IMR-90 (cell line): ENCODE data around the gene DCUN1D4. TPM values are rescaled to one million over a fixed set of nuclear protein-coding genes. Genes with fewer than 3 reads are reported as not detected.
A peak's percentile ranks its signal among the peaks of the same experiment; 100 is the strongest.

Experiments used
- ATAC-seq: fragments of 200-7000 bp; cut with Tn5 transposase; 2 replicates; pipeline ENCODE4 v1.9.1; 2020; ENCODE audit warnings: low read depth, mild to moderate bottlenecking, moderate library complexity
- BruUV-seq: library from RNA; stranded (reverse); fragments of 400-500 nt; replicated peaks from 2 replicates; lab custom pipeline; 2021; lab: Mats Ljungman, UMichigan
- CTCF ChIA-PET: fragments of 300-600 bp; formaldehyde crosslinking; extraction: SDS; loops from one replicate; lab custom pipeline; 2021; ENCODE audit warnings: antibody characterized with exemption; lab: Yijun Ruan, JAX
- POLR2A ChIA-PET: fragments of 300-600 bp; sonication (Branson Sonifier 250); formaldehyde crosslinking; loops from one replicate; lab custom pipeline; 2022; ENCODE audit warnings: antibody characterized with exemption; ENCODE audit not compliant: unreplicated experiment; lab: Charles Lee
- DNase-seq: peaks from one replicate; pipeline ENCODE4 v3.0.0; 2013
- H2AFZ ChIP-seq: replicated peaks from 2 replicates; pipeline ENCODE3; 2013; ENCODE audit warnings: low read length, mild to moderate bottlenecking; ENCODE audit not compliant: poor library complexity
- H2AK5ac ChIP-seq: 2 replicates; pipeline ENCODE4 v1.6.1; 2013; ENCODE audit warnings: low read depth, low read length, inconsistent platforms
- H2AK9ac ChIP-seq: replicated peaks from 2 replicates; pipeline ENCODE3; 2013; ENCODE audit warnings: mild to moderate bottlenecking, low read depth, low read length, moderate library complexity; ENCODE audit not compliant: poor library complexity
- H2BK120ac ChIP-seq: 2 replicates; pipeline ENCODE4 v1.6.1; 2013; ENCODE audit warnings: low read depth, low read length, inconsistent platforms
- H2BK15ac ChIP-seq: 3 replicates; pipeline ENCODE4 v1.6.1; 2013; ENCODE audit warnings: low read depth, low read length, inconsistent platforms
- H2BK20ac ChIP-seq: 2 replicates; pipeline ENCODE4 v1.6.1; 2013; ENCODE audit warnings: low read depth, mild to moderate bottlenecking, inconsistent platforms, low read length, moderate library complexity
- H2BK5ac ChIP-seq: 2 replicates; pipeline ENCODE4 v1.6.1; 2013; ENCODE audit warnings: mild to moderate bottlenecking, low read depth, low read length, inconsistent platforms; ENCODE audit not compliant: poor library complexity, severe bottlenecking
- H3K14ac ChIP-seq: replicated peaks from 2 replicates; pipeline ENCODE4 v1.6.1; 2013; ENCODE audit warnings: low read depth, low read length, inconsistent platforms
- H3K18ac ChIP-seq: 2 replicates; pipeline ENCODE4 v1.6.1; 2013; ENCODE audit warnings: low read depth, low read length, control low read depth
- H3K23ac ChIP-seq: 2 replicates; pipeline ENCODE4 v1.6.1; 2013; ENCODE audit warnings: low read depth, low read length, inconsistent platforms
- H3K27ac ChIP-seq: 2 replicates; pipeline ENCODE4 v1.5.1; 2013; ENCODE audit warnings: mild to moderate bottlenecking, control low read depth, low read length; ENCODE audit not compliant: insufficient read depth
- H3K27me3 ChIP-seq: 2 replicates; pipeline ENCODE4 v1.6.1; 2013; ENCODE audit warnings: low read length; ENCODE audit not compliant: control insufficient read depth, insufficient read depth
- H3K36me3 ChIP-seq: 2 replicates; pipeline ENCODE4 v1.6.1; 2013; ENCODE audit warnings: low read length, mixed read lengths; ENCODE audit not compliant: control insufficient read depth, insufficient read depth
- H3K4ac ChIP-seq: 2 replicates; pipeline ENCODE4 v1.6.1; 2013; ENCODE audit warnings: low read depth, low read length, inconsistent platforms
- H3K4me1 ChIP-seq: 2 replicates; pipeline ENCODE4 v1.6.1; 2013; ENCODE audit warnings: low read length, mixed read lengths; ENCODE audit not compliant: control insufficient read depth, insufficient read depth
- H3K4me2 ChIP-seq: 2 replicates; pipeline ENCODE4 v1.6.1; 2013; ENCODE audit warnings: low read depth, mild to moderate bottlenecking, control low read depth, low read length, moderate library complexity
- H3K4me3 ChIP-seq: 2 replicates; pipeline ENCODE4 v1.5.1; 2013; ENCODE audit warnings: low read depth, mild to moderate bottlenecking, control low read depth, low read length, moderate library complexity; ENCODE audit not compliant: insufficient read depth
- H3K56ac ChIP-seq: 2 replicates; pipeline ENCODE4 v1.6.1; 2013; ENCODE audit warnings: low read length, inconsistent platforms; ENCODE audit not compliant: insufficient read depth; ENCODE audit errors: extremely low read depth
- H3K79me1 ChIP-seq, 2 experiments: 2 replicates each; pipeline ENCODE4 v1.6.1; 2013; ENCODE audit warnings: low read length in 2 of 2, inconsistent platforms in 1 of 2, low read depth in 1 of 2
- H3K9ac ChIP-seq: 2 replicates; pipeline ENCODE4 v1.6.1; 2013; ENCODE audit warnings: low read depth, low read length, control low read depth
- H3K9me1 ChIP-seq: 2 replicates; pipeline ENCODE4 v1.6.1; 2013; ENCODE audit warnings: low read length, inconsistent platforms; ENCODE audit not compliant: insufficient read depth
- H3K9me3 ChIP-seq: 2 replicates; pipeline ENCODE4 v1.6.1; 2013; ENCODE audit warnings: low read length; ENCODE audit not compliant: control insufficient read depth, insufficient read depth
- H4K20me1 ChIP-seq: 2 replicates; pipeline ENCODE4 v1.6.1; 2013; ENCODE audit warnings: low read length, inconsistent platforms; ENCODE audit not compliant: insufficient read depth
- H4K5ac ChIP-seq: 2 replicates; pipeline ENCODE4 v1.6.1; 2013; ENCODE audit warnings: mild to moderate bottlenecking, low read depth, low read length, control low read depth
- H4K8ac ChIP-seq, 2 experiments: 2 replicates each; pipeline ENCODE4 v1.6.1; 2013; ENCODE audit warnings: low read depth in 2 of 2, low read length in 2 of 2, control low read depth in 1 of 2, inconsistent platforms in 1 of 2
- H4K91ac ChIP-seq: 2 replicates; pipeline ENCODE4 v1.6.1; 2013; ENCODE audit warnings: low read depth, low read length, inconsistent platforms; ENCODE audit not compliant: insufficient read depth
- CHD1 ChIP-seq: IDR thresholded peaks from 2 replicates; pipeline ENCODE4 v1.6.1; 2012; ENCODE audit warnings: low read depth, low read length, improper control_type of control experiment
- MAFK ChIP-seq: IDR thresholded peaks from 2 replicates; pipeline ENCODE4 v1.6.1; 2012; ENCODE audit warnings: low read depth, low read length, improper control_type of control experiment
- MXI1 ChIP-seq: IDR thresholded peaks from 2 replicates; pipeline ENCODE4 v1.6.1; 2012; ENCODE audit warnings: low read depth, mild to moderate bottlenecking, low read length, moderate library complexity, borderline replicate concordance
- SMC3 ChIP-seq: fragments of 150-350 bp; IDR thresholded peaks from 2 replicates; pipeline ENCODE4 v1.6.1; 2016; ENCODE audit warnings: low read depth, mild to moderate bottlenecking, antibody characterized with exemption, low read length, moderate library complexity
- WGBS, 2 experiments: methylation state at CpG; one replicate each; pipeline versions ENCODE4 v1.1.5 to v1.1.7; 2013; ENCODE audit warnings: missing lambda C conversion rate in 2 of 2; ENCODE audit not compliant: insufficient read length in 1 of 2; ENCODE audit errors: extremely low coverage in 2 of 2; 5-methylcytosine and 5-hydroxymethylcytosine counted together
- dilution Hi-C: fragments of 300-500 bp; cut with HindIII; formaldehyde crosslinking; loops from one replicate; pipeline ENCODE4 v1.14.3; 2018; ENCODE audit warnings: low sequenced_read_pairs; ENCODE audit not compliant: unreplicated experiment
- in situ Hi-C: fragments of 300-500 bp; cut with MboI; formaldehyde crosslinking; loops from 3 replicates; pipeline ENCODE4 v1.14.3; 2019; ENCODE audit warnings: low sequenced_read_pairs, inconsistent platforms, mixed read lengths
- intact Hi-C: fragments of 100-400 bp; cut with micrococcal nuclease; formaldehyde crosslinking; loops from 2 replicates; pipeline ENCODE4 v1.10.0; 2022
- polyA plus RNA-seq, 3 experiments: library from polyadenylated mRNA; depleted of rRNA; stranded (reverse); fragments of >200 nt; gene quantifications; 2 replicates each; pipeline ENCODE4 v1.2.3, GENCODE V29; 2012; ENCODE audit warnings: low replicate concordance in 1 of 3
- total RNA-seq: library from RNA; depleted of rRNA; stranded (reverse); fragments of >200 nt; gene quantifications from 2 replicates; pipeline ENCODE4 v1.2.3, GENCODE V29; 2012
- TF ChIP-seq, protein P1 (sequence below): fragments of 150-350 bp; IDR thresholded peaks from 2 replicates; pipeline ENCODE4 v1.6.1; 2017; ENCODE audit warnings: mild to moderate bottlenecking, antibody characterized with exemption, low read length, low read depth
- TF ChIP-seq, protein P2 (sequence below): conservative IDR thresholded peaks from 2 replicates; pipeline ENCODE4 v1.5.1; 2012; ENCODE audit warnings: mild to moderate bottlenecking, low read depth, low read length, improper control_type of control experiment

DCUN1D4 gene
- total and polyA plus RNA-seq, 2 of the 4 experiments (the other 2 are of a cell fraction): 31.0 to 44.3 TPM

DNA sequence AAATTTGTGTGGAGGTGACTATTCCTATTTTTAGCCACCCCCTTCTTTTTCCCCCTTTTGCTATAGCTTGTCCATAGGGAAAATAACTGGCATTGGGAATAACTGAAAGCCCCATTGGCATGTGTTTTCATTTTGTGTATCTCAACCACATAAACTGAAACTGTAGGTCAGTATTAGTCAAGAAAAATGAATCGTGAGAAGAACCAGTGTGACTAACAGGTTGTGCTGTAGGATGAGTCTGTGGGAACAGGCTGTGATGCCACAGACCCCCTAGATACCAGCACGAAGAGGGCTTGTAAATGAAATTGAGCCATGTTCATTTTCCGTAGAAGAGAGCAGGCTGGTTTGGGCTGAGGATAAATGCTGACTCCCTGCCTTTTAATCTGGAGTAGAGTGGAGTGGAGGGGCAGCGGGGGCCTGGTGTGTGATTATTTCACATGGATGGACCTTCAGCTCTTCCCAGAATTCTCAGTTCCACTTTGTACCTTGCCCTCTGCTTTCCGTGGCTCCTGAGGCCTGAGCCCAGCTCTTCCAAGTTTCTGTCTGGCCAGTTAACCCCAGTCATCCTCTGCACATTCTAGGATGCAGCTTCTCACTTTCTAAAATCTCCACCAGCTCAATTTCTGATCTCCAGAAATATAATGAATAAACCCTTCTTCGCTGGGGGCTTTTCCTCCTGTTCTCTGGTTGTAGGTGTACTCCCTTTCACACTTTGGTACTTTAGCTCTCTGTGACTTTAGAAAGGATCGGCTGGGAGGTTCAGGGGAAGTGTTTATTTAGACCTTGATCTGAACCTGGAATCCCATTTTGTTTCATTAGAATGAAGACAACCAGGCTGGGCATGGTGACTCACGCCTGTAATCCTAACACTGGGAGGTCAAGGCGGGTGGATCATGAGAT lies 37.3 kb downstream of the DCUN1D4 start:
- no peak overlapping the region for H3K18ac ChIP-seq
- no peaks in the 10 kb centered on the region for H3K4me1 ChIP-seq
- peaks cover 25% of the 10 kb centered on the region for H3K36me3 ChIP-seq
- H3K4me2 ChIP-seq: no peak overlapping the region
- no peaks in the 10 kb centered on the region for H3K9me1 ChIP-seq
- H3K56ac ChIP-seq: no peak overlapping the region
- H3K4ac ChIP-seq: no peak overlapping the region
- H4K20me1 ChIP-seq: no peaks in the 10 kb centered on the region
- ChIA-PET POLR2A (no interaction called here), CTCF (no interaction called here)
- no peak overlapping the region for H2BK20ac ChIP-seq
- no peak overlapping the region for H3K27ac ChIP-seq
- no CpG with 5 or more reads among the region's 9 CpGs for WGBS, 2 experiments
- ATAC-seq: no peak
- no peak overlapping the region for H2BK15ac ChIP-seq
- no peak overlapping the region for H2BK5ac ChIP-seq
- H3K9ac ChIP-seq: no peak overlapping the region
- H3K79me1 ChIP-seq: peaks cover 2% of the 10 kb centered on the region in 2 experiments; a peak in 2 of 4 replicates
- no peaks in the 10 kb centered on the region for H3K27me3 ChIP-seq
- no peak overlapping the region for H3K23ac ChIP-seq
- in situ Hi-C loops: no loop called here
- H4K8ac ChIP-seq: no peak overlapping the region
- TF ChIP-seq CHD1 (no peak), MAFK (no peak), MXI1 (no peak), SMC3 (no peak)
- TF ChIP-seq, protein P1, sequence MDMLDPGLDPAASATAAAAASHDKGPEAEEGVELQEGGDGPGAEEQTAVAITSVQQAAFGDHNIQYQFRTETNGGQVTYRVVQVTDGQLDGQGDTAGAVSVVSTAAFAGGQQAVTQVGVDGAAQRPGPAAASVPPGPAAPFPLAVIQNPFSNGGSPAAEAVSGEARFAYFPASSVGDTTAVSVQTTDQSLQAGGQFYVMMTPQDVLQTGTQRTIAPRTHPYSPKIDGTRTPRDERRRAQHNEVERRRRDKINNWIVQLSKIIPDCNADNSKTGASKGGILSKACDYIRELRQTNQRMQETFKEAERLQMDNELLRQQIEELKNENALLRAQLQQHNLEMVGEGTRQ: no peak
- TF ChIP-seq, protein P2, sequence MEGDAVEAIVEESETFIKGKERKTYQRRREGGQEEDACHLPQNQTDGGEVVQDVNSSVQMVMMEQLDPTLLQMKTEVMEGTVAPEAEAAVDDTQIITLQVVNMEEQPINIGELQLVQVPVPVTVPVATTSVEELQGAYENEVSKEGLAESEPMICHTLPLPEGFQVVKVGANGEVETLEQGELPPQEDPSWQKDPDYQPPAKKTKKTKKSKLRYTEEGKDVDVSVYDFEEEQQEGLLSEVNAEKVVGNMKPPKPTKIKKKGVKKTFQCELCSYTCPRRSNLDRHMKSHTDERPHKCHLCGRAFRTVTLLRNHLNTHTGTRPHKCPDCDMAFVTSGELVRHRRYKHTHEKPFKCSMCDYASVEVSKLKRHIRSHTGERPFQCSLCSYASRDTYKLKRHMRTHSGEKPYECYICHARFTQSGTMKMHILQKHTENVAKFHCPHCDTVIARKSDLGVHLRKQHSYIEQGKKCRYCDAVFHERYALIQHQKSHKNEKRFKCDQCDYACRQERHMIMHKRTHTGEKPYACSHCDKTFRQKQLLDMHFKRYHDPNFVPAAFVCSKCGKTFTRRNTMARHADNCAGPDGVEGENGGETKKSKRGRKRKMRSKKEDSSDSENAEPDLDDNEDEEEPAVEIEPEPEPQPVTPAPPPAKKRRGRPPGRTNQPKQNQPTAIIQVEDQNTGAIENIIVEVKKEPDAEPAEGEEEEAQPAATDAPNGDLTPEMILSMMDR: no peak
- H3K9me3 ChIP-seq: no peaks in the 10 kb centered on the region
- dilution Hi-C loops: no loop called here
- BruUV-seq: no TSS peak
- no peak overlapping the region for H2BK120ac ChIP-seq
- H3K14ac ChIP-seq: no peak overlapping the region
- H3K4me3 ChIP-seq: no peak overlapping the region
- no peak overlapping the region for H2AK5ac ChIP-seq
- no peak overlapping the region for H2AK9ac ChIP-seq
- no peak overlapping the region for H4K91ac ChIP-seq
- DNase-seq: peak; percentile 45
- H4K5ac ChIP-seq: no peak overlapping the region
- intact Hi-C loops: loop anchor here (10.0 kb wide), 1 partner anchor 1435 kb away; no protein-coding TSS in a partner anchor
- no peak overlapping the region for H2AFZ ChIP-seq
